GM12878 (cell line): Measurements from ENCODE around the gene PTPRN2. TPM values are rescaled to one million over a fixed set of nuclear protein-coding genes. Genes with fewer than 3 reads are reported as not detected.

ENCODE experiments used
- ATAC-seq: fragments of 200-7000 bp; cut with Tn5 transposase; 3 replicates; pipeline ENCODE4 v1.9.1; 2020; ENCODE audit warnings: mild to moderate bottlenecking, moderate library complexity
- BruUV-seq: library from RNA; stranded (reverse); fragments of 400-500 nt; replicated peaks from 2 replicates; lab custom pipeline; 2021; lab: Mats Ljungman, UMichigan
- CTCF ChIA-PET: fragments of 300-600 bp; sonication (Branson Sonifier 250); formaldehyde crosslinking; extraction: SDS; loops from one replicate; lab custom pipeline; 2021; ENCODE audit warnings: inconsistent platforms; lab: Yijun Ruan, JAX
- POLR2A ChIA-PET: fragments of 350-600 bp; formaldehyde crosslinking; extraction: SDS; loops from one replicate; lab custom pipeline; 2021; ENCODE audit warnings: inconsistent platforms; lab: Charles Lee
- RAD21 ChIA-PET: fragments of 300-600 bp; sonication (Branson Sonifier 250); formaldehyde crosslinking; loops from one replicate; lab custom pipeline; 2023; ENCODE audit warnings: antibody characterized with exemption; ENCODE audit not compliant: unreplicated experiment; lab: Charles Lee
- SMC1A ChIA-PET: fragments of 300-600 bp; sonication (Branson Sonifier 250); formaldehyde crosslinking; loops from one replicate; lab custom pipeline; 2023; ENCODE audit not compliant: unreplicated experiment, uncharacterized antibody; lab: Charles Lee
- DNase-seq: peaks from one replicate; pipeline ENCODE4 v3.0.0-alpha.2; 2011; ENCODE audit warnings: low read depth, low spot score
- FAIRE-seq: peaks from 3 replicates; lab custom pipeline; 2011; peaks lifted over from hg19 to GRCh38; lab: Jason Lieb, UNC
- H2AFZ ChIP-seq: 2 replicates; pipeline ENCODE4 v1.6.0; 2011; ENCODE audit warnings: low read depth, low read length, control low read depth; ENCODE audit not compliant: control insufficient read depth
- H3K27ac ChIP-seq: 2 replicates; pipeline ENCODE4 v1.5.1; 2011; ENCODE audit warnings: control low read depth; ENCODE audit not compliant: control insufficient read depth, insufficient read depth
- H3K27me3 ChIP-seq, 2 experiments: replicated peaks in 1 of 2; 2 replicates each; pipeline versions ENCODE4 v1.6.0 to v1.6.1; 2011; ENCODE audit warnings: low read length in 1 of 2; ENCODE audit not compliant: control insufficient read depth in 2 of 2, insufficient read depth in 2 of 2
- H3K36me3 ChIP-seq, 2 experiments: 2 replicates each; pipeline ENCODE4 v1.5.1; 2011; ENCODE audit warnings: low read length in 1 of 2; ENCODE audit not compliant: control insufficient read depth in 2 of 2, insufficient read depth in 2 of 2
- H3K4me1 ChIP-seq: 2 replicates; pipeline ENCODE4 v1.6.1; 2011; ENCODE audit warnings: mild to moderate bottlenecking, low read length, moderate library complexity, mixed read lengths; ENCODE audit not compliant: control insufficient read depth, insufficient read depth
- H3K4me2 ChIP-seq: 2 replicates; pipeline ENCODE4 v1.6.0; 2011; ENCODE audit warnings: control low read depth; ENCODE audit not compliant: control insufficient read depth, insufficient read depth
- H3K4me3 ChIP-seq: fragments of 200-600 bp; sonication (generic); 2 replicates; pipeline ENCODE4 v1.5.1; 2016
- H3K79me2 ChIP-seq: 2 replicates; pipeline ENCODE4 v1.6.0; 2011; ENCODE audit warnings: low read length; ENCODE audit not compliant: control insufficient read depth, insufficient read depth
- H3K9ac ChIP-seq: 2 replicates; pipeline ENCODE4 v1.8.0; 2011; ENCODE audit warnings: low read length, control low read depth, mixed read lengths; ENCODE audit not compliant: control insufficient read depth, insufficient read depth
- H3K9me3 ChIP-seq: replicated peaks from 3 replicates; pipeline ENCODE4 v1.5.1; 2011; ENCODE audit warnings: mild to moderate bottlenecking, low read length; ENCODE audit not compliant: control insufficient read depth, insufficient read depth
- H4K20me1 ChIP-seq: 2 replicates; pipeline ENCODE4 v1.6.0; 2011; ENCODE audit not compliant: control insufficient read depth, insufficient read depth
- CHD2 ChIP-seq: IDR thresholded peaks from 2 replicates; pipeline ENCODE4 v1.6.1; 2011; ENCODE audit warnings: low read depth, low read length, improper control_type of control experiment, borderline replicate concordance
- JUNB ChIP-seq: IDR thresholded peaks from 2 replicates; pipeline ENCODE4 v1.6.1; 2016; ENCODE audit warnings: antibody characterized with exemption, mild to moderate bottlenecking
- KLF5 ChIP-seq: fragments of 450-650 bp; IDR thresholded peaks from 2 replicates; pipeline ENCODE4 v1.6.1; 2014; ENCODE audit warnings: mild to moderate bottlenecking; ENCODE audit not compliant: partially characterized antibody
- SMAD5 ChIP-seq: IDR thresholded peaks from 2 replicates; pipeline ENCODE4 v1.6.1; 2016; ENCODE audit warnings: antibody characterized with exemption, low read depth
- SRF ChIP-seq, 2 experiments: IDR thresholded peaks; 2 replicates each; pipeline ENCODE4 v1.6.1; 2011; ENCODE audit warnings: low read depth in 2 of 2, low read length in 2 of 2, mild to moderate bottlenecking in 1 of 2, moderate library complexity in 1 of 2
- WGBS: methylation state at CpG from one replicate; pipeline ENCODE4 v1.1.6; 2016; ENCODE audit warnings: low lambda C conversion rate; ENCODE audit not compliant: insufficient replicate concordance, insufficient coverage; ENCODE audit errors: missing lambda C conversion rate; 5-methylcytosine and 5-hydroxymethylcytosine counted together
- in situ Hi-C: fragments of 300-500 bp; cut with MboI; formaldehyde crosslinking; loops from 9 replicates; pipeline ENCODE4 v1.14.3; 2018; ENCODE audit warnings: mixed read lengths
- intact Hi-C: fragments of 100-400 bp; cut with micrococcal nuclease; formaldehyde crosslinking; loops from one replicate; pipeline ENCODE4 v1.14.2; 2022; ENCODE audit not compliant: unreplicated experiment
- polyA plus RNA-seq, 11 experiments: library from polyadenylated mRNA; depleted of rRNA in 4 of 11; unstranded in 6 of 11; stranded (reverse) in 5 of 11; fragments of >200 nt; fragmentation: Nextera tagmentation in 4 of 11; fragmentation: Illumina TruSeq in 1 of 11; extraction: Ambion mirVana in 4 of 11; extraction: Trizol in 1 of 11; gene quantifications; 1 replicate in 1 of 11; 2 replicates in 10 of 11; pipeline versions ENCODE4 v1.2.1 to v1.2.3, GENCODE V29; 2011 to 2016; ENCODE audit warnings: inconsistent platforms in 2 of 11, missing spikeins in 2 of 11, low read depth in 1 of 11
- total RNA-seq, 4 experiments: library from RNA; depleted of rRNA in 3 of 4; stranded (reverse); fragments of >200 nt in 3 of 4; fragmentation: Illumina TruSeq in 1 of 4; extraction: Trizol in 1 of 4; gene quantifications; 2 replicates each; pipeline versions ENCODE4 v1.2.1 to v1.2.3, GENCODE V29; 2013 to 2021
- TF ChIP-seq, protein P1 (sequence below): IDR thresholded peaks from 2 replicates; pipeline ENCODE4 v1.6.1; 2012; ENCODE audit warnings: improper control_type of control experiment, low read depth, low read length; ENCODE audit not compliant: insufficient replicate concordance
- TF ChIP-seq, protein P2 (sequence below): fragments of 450-650 bp; IDR thresholded peaks from 2 replicates; pipeline ENCODE4 v1.6.1; 2017; ENCODE audit warnings: low read depth, mild to moderate bottlenecking, moderate library complexity
- TF ChIP-seq, protein P3 (sequence below): fragments of 450-650 bp; IDR thresholded peaks from 2 replicates; pipeline ENCODE4 v1.6.1; 2016; ENCODE audit warnings: mild to moderate bottlenecking, moderate library complexity, borderline replicate concordance

Gene PTPRN2
- total and polyA plus RNA-seq, 10 of the 15 experiments (the other 5 are each of a cell fraction or from before 2014, with no cell fraction given): 5.4 TPM; not detected in 9

DNA sequence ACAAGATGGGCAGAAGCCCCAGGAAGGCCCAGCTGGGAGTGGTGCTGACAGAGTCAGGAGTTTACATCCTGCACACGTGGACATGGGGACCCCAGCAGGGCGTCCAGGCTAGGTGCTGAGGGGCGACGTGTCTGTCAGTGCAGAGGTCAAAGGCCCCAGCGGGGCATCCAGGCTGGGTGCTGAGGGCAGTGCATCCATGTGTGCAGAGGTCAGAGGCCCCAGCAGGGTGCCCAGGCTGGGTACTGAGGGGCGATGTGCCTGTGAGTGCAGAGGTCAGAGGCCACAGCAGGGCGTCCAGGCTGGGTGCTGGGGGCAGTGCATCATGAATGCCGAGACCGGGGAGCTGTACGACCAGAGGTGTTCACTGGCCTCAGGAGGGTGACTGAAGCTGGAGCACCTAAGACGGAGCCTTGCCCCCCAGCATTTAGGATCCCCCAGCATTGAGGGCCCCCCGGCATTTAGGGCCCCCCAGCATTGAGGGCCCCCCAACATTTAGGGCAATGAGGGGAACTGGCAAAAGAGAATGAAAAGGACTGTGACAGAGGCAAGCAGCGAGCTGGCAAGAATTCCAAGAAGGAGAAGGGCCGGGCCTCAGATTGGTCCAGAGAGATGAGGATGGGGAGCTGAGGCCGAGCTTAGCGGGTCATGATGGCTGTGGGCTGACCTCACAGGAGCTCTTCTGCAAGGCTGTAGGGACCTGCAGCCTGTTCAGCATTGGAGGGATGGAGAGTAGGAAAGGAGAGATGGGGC, 474.9 kb downstream of the PTPRN2 start (continued):
- TF ChIP-seq, protein P1, sequence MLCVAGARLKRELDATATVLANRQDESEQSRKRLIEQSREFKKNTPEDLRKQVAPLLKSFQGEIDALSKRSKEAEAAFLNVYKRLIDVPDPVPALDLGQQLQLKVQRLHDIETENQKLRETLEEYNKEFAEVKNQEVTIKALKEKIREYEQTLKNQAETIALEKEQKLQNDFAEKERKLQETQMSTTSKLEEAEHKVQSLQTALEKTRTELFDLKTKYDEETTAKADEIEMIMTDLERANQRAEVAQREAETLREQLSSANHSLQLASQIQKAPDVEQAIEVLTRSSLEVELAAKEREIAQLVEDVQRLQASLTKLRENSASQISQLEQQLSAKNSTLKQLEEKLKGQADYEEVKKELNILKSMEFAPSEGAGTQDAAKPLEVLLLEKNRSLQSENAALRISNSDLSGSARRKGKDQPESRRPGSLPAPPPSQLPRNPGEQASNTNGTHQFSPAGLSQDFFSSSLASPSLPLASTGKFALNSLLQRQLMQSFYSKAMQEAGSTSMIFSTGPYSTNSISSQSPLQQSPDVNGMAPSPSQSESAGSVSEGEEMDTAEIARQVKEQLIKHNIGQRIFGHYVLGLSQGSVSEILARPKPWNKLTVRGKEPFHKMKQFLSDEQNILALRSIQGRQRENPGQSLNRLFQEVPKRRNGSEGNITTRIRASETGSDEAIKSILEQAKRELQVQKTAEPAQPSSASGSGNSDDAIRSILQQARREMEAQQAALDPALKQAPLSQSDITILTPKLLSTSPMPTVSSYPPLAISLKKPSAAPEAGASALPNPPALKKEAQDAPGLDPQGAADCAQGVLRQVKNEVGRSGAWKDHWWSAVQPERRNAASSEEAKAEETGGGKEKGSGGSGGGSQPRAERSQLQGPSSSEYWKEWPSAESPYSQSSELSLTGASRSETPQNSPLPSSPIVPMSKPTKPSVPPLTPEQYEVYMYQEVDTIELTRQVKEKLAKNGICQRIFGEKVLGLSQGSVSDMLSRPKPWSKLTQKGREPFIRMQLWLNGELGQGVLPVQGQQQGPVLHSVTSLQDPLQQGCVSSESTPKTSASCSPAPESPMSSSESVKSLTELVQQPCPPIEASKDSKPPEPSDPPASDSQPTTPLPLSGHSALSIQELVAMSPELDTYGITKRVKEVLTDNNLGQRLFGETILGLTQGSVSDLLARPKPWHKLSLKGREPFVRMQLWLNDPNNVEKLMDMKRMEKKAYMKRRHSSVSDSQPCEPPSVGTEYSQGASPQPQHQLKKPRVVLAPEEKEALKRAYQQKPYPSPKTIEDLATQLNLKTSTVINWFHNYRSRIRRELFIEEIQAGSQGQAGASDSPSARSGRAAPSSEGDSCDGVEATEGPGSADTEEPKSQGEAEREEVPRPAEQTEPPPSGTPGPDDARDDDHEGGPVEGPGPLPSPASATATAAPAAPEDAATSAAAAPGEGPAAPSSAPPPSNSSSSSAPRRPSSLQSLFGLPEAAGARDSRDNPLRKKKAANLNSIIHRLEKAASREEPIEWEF: no peak
- no peak for TF ChIP-seq SMAD5
- no peak for TF ChIP-seq CHD2
- no peak for TF ChIP-seq JUNB
- TF ChIP-seq KLF5: no peak

DNA sequence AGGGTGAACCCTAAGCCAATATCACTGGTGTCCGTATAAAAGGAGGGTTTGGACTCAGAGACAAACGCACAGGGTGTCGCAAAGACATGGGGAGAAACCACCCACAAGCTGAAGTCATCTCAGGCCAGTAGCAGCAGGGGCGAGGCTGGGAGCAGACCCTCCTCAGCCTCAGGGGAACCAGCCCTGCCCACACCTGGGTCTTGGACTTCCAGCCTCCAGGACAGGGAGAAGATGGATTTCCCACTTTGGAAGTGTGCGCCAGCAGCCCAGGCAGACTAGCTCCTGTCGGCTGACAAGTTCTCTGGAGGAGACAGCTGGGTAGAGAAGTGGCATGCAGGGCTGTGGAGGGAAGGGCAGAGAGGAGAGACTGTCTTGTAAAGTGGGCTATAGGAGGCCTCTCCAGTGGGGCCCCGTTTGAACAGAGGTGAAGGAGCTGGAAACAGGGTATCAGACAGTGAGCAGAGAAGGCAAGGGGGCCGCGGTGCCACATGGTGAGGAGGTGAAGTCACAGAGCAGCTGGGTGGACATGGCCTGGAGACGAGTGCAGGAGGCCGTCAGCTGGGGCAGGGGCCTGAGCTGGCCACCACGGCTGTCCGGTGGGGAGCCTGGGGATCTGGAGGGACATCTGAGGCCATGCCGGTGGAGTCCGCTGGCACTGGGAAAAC, 475.6 kb downstream of the PTPRN2 start:
- CTCF ChIA-PET: no interaction called here
- no peak overlapping the region for H3K9ac ChIP-seq
- no peak overlapping the region for H2AFZ ChIP-seq
- BruUV-seq: no TSS peak
- POLR2A ChIA-PET: no interaction called here
- no peaks in the 10 kb centered on the region for H3K36me3 ChIP-seq
- ATAC-seq (no peak), DNase-seq (no peak), FAIRE-seq (no peak)
- SMC1A ChIA-PET: no interaction called here
- no peaks in the 10 kb centered on the region for H3K4me1 ChIP-seq
- intact Hi-C loops (no loop called here), in situ Hi-C loops (no loop called here)
- H3K4me3 ChIP-seq: no peak overlapping the region
- WGBS: 61% methylated on average over 15 of the region's 15 CpGs
- no peaks in the 10 kb centered on the region for H3K79me2 ChIP-seq
- RAD21 ChIA-PET: no interaction called here
- H3K4me2 ChIP-seq: no peak overlapping the region
- no peaks in the 10 kb centered on the region for H4K20me1 ChIP-seq
- no peak overlapping the region for H3K27ac ChIP-seq
- no peaks in the 10 kb centered on the region for H3K27me3 ChIP-seq
- H3K9me3 ChIP-seq: peaks cover 3% of the 10 kb centered on the region; the same call in 1 of the 3 replicates
- TF ChIP-seq, protein P2, sequence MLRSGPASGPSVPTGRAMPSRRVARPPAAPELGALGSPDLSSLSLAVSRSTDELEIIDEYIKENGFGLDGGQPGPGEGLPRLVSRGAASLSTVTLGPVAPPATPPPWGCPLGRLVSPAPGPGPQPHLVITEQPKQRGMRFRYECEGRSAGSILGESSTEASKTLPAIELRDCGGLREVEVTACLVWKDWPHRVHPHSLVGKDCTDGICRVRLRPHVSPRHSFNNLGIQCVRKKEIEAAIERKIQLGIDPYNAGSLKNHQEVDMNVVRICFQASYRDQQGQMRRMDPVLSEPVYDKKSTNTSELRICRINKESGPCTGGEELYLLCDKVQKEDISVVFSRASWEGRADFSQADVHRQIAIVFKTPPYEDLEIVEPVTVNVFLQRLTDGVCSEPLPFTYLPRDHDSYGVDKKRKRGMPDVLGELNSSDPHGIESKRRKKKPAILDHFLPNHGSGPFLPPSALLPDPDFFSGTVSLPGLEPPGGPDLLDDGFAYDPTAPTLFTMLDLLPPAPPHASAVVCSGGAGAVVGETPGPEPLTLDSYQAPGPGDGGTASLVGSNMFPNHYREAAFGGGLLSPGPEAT: no peak
- TF ChIP-seq, protein P3, sequence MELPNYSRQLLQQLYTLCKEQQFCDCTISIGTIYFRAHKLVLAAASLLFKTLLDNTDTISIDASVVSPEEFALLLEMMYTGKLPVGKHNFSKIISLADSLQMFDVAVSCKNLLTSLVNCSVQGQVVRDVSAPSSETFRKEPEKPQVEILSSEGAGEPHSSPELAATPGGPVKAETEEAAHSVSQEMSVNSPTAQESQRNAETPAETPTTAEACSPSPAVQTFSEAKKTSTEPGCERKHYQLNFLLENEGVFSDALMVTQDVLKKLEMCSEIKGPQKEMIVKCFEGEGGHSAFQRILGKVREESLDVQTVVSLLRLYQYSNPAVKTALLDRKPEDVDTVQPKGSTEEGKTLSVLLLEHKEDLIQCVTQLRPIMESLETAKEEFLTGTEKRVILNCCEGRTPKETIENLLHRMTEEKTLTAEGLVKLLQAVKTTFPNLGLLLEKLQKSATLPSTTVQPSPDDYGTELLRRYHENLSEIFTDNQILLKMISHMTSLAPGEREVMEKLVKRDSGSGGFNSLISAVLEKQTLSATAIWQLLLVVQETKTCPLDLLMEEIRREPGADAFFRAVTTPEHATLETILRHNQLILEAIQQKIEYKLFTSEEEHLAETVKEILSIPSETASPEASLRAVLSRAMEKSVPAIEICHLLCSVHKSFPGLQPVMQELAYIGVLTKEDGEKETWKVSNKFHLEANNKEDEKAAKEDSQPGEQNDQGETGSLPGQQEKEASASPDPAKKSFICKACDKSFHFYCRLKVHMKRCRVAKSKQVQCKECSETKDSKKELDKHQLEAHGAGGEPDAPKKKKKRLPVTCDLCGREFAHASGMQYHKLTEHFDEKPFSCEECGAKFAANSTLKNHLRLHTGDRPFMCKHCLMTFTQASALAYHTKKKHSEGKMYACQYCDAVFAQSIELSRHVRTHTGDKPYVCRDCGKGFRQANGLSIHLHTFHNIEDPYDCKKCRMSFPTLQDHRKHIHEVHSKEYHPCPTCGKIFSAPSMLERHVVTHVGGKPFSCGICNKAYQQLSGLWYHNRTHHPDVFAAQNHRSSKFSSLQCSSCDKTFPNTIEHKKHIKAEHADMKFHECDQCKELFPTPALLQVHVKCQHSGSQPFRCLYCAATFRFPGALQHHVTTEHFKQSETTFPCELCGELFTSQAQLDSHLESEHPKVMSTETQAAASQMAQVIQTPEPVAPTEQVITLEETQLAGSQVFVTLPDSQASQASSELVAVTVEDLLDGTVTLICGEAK: no peak
- no peak for TF ChIP-seq SRF (IDR thresholded peaks at IDR 0.05; ENCODE audit: low read depth in 2 of 2, low read length in 2 of 2)
